GM12878 (cell line): ENCODE results near the gene SFSWAP.

Source experiments
- CBX3 ChIP-seq: fragments of 200-600 bp; sonication (generic); IDR thresholded peaks from 2 replicates; pipeline ENCODE4 v1.6.1; 2016; ENCODE audit warnings: low read depth, borderline replicate concordance
- CEBPB ChIP-seq, 2 experiments: fragments of 150-350 bp in 1 of 2; IDR thresholded peaks; 2 replicates each; pipeline ENCODE4 v1.6.1; 2012 to 2014; ENCODE audit warnings: low read depth in 2 of 2, low read length in 2 of 2, borderline replicate concordance in 1 of 2, inconsistent platforms in 1 of 2
- CHD2 ChIP-seq: IDR thresholded peaks from 2 replicates; pipeline ENCODE4 v1.6.1; 2011; ENCODE audit warnings: low read depth, low read length, improper control_type of control experiment, borderline replicate concordance
- EP300 ChIP-seq, 2 experiments: fragments of 150-350 bp in 1 of 2; IDR thresholded peaks; 2 replicates each; pipeline ENCODE4 v1.6.1; 2011 to 2012; ENCODE audit warnings: low read depth in 2 of 2, low read length in 2 of 2, borderline replicate concordance in 1 of 2, improper control_type of control experiment in 1 of 2, inconsistent platforms in 1 of 2; ENCODE audit not compliant: control insufficient read depth in 1 of 2
- NFIC ChIP-seq: IDR thresholded peaks from 2 replicates; pipeline ENCODE4 v1.6.1; 2012; ENCODE audit warnings: low read depth, mild to moderate bottlenecking, inconsistent platforms, low read length, moderate library complexity
- POLR2A ChIP-seq: IDR thresholded peaks from 2 replicates; pipeline ENCODE4 v1.6.1; 2011; ENCODE audit warnings: low read depth, mild to moderate bottlenecking, low read length
- POLR2AphosphoS5 ChIP-seq: IDR thresholded peaks from 2 replicates; pipeline ENCODE4 v1.6.1; 2011; ENCODE audit warnings: mild to moderate bottlenecking, low read length, inconsistent platforms
- SIN3A ChIP-seq: IDR thresholded peaks from 2 replicates; pipeline ENCODE4 v1.6.1; 2012; ENCODE audit warnings: low read depth, low read length, improper control_type of control experiment
- TF ChIP-seq, protein P1 (sequence below), 3 experiments: IDR thresholded peaks in 2 of 3; conservative IDR thresholded peaks in 1 of 3; 2 replicates each; pipeline ENCODE4 v1.5.1; 2011; ENCODE audit warnings: low read depth in 3 of 3, low read length in 3 of 3, mild to moderate bottlenecking in 3 of 3, control low read depth in 2 of 3, moderate library complexity in 2 of 3, inconsistent platforms in 1 of 3, mixed read lengths in 1 of 3; ENCODE audit not compliant: control insufficient read depth in 2 of 3, insufficient read depth in 1 of 3; ENCODE audit errors: extremely low read depth in 1 of 3

DNA sequence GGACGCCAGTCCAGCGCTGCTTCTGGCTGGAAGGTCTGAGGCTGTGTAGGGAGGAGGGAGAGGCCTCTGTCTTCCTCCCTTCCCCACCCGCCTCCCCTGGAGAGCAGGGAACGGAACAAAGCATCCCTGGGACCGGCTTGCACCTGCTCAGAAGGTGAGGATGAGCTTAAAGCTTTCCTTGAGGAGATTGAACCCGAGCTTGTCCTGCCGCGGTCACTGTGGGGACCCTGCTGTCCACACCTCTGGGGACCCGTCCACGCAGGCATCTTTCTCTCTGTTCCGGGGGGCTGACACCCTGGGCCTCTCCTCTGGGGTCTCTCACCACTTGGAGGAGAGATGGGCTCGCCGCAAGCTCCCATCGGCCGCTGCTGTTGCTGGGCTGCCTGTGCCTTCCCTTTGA, 33.2 kb upstream of the SFSWAP start:
- TF ChIP-seq CBX3 (no peak), CEBPB (IDR thresholded peaks at IDR 0.05; ENCODE audit: borderline replicate concordance in 1 of 2, low read depth in 2 of 2, low read length in 2 of 2) (no peak), SIN3A (no peak), POLR2AphosphoS5 (no peak), POLR2A (no peak), CHD2 (no peak), NFIC (no peak), EP300 (IDR thresholded peaks at IDR 0.05; ENCODE audit: borderline replicate concordance in 1 of 2, control insufficient read depth in 1 of 2, low read depth in 2 of 2, low read length in 2 of 2) (no peak)
- TF ChIP-seq, protein P1, sequence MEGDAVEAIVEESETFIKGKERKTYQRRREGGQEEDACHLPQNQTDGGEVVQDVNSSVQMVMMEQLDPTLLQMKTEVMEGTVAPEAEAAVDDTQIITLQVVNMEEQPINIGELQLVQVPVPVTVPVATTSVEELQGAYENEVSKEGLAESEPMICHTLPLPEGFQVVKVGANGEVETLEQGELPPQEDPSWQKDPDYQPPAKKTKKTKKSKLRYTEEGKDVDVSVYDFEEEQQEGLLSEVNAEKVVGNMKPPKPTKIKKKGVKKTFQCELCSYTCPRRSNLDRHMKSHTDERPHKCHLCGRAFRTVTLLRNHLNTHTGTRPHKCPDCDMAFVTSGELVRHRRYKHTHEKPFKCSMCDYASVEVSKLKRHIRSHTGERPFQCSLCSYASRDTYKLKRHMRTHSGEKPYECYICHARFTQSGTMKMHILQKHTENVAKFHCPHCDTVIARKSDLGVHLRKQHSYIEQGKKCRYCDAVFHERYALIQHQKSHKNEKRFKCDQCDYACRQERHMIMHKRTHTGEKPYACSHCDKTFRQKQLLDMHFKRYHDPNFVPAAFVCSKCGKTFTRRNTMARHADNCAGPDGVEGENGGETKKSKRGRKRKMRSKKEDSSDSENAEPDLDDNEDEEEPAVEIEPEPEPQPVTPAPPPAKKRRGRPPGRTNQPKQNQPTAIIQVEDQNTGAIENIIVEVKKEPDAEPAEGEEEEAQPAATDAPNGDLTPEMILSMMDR (IDR thresholded peaks at IDR 0.05 in 2 of 3, conservative IDR thresholded peaks at IDR 0.05 in 1 of 3; ENCODE audit: control insufficient read depth in 2 of 3, extremely low read depth in 1 of 3, insufficient read depth in 1 of 3, low read depth in 3 of 3, low read length in 3 of 3) = no peak
